ENCODE data around the gene DRAM2. TPM values are rescaled to one million over a fixed set of nuclear protein-coding genes. Genes with fewer than 3 reads are reported as not detected.

Gene DRAM2
- total and polyA plus RNA-seq, 2 donors (not counting 1 experiment from before 2014, with no cell fraction given): 75.8 to 107 TPM

DNA sequence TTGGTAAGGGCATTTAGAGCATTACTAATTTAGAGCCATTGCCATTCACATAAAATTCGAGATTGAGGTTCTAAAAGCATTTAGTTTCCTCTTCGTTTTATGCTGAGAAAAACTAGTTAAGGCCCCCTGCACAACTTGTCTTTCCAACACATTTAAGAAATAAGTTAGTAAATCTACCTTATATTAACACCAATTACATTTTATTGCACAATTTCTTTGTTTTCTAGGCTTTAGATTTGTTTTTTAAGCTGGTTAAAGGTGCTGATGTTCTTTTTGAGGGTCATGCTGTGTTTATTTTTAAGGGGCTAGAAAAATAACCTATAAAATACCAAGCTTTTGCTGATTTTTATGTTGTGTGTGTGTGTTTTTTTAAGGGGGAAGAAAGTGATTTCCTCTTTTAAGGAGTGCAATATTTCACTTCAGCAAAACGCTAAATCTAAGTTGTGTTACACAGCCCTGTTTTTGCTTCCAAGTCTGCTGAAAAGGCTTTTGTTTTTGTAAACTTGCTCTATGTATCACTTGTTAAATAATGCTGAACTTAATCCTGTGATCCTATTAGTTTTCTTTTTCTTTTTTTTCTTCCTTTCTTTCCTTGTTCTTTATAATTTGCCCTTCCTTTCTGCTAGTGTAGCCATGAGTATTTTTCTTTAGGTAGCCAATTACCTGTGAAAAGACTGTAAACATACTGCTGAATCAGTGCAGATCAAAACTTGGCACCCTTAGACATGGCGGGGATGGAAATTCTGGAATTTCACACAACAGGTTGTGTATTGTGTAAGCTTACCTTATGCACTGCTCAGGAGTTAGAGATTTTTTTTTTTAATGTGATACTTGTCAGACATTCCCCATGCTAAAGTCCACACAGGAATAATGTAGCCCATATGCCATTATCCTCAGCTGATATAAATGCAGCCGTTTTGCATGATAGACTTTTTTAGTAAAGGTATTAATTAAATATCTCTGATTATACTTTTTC is 1.6 kb upstream of the DRAM2 start:
- Histone ChIP-seq H3K9ac (ENCODE audit: insufficient read depth, low read length) (no peak overlapping the region), H4K20me1 (ENCODE audit: control insufficient read depth, extremely low read depth, insufficient read depth, low read length) (no peaks in the 10 kb centered on the region), H3K4me3 (replicated peaks in 1 of 4; ENCODE audit: control extremely low read depth in 1 of 4, insufficient read depth in 1 of 4, low read depth in 3 of 4, low read length in 4 of 4) (peak overlapping the region; percentile 94 to 97 (median 97)), H3K4me2 (ENCODE audit: extremely low read depth, insufficient read depth, low read length) (peak overlapping the region; percentile 76), H3K79me2 (ENCODE audit: control insufficient read depth, insufficient read depth, low read length) (peaks cover 58% of the 10 kb centered on the region), H3K27me3 (ENCODE audit: control insufficient read depth, insufficient read depth, low read length) (no peaks in the 10 kb centered on the region), H3K36me3 (ENCODE audit: control insufficient read depth, insufficient read depth, low read length) (peaks cover 4% of the 10 kb centered on the region), H3K27ac (ENCODE audit: insufficient read depth, low read length) (no peak overlapping the region), H3K9me3 (ENCODE audit: control insufficient read depth, insufficient read depth, low read depth, low read length) (no peaks in the 10 kb centered on the region), H3K4me1 (ENCODE audit: control insufficient read depth, extremely low read depth, insufficient read depth, low read length) (no peaks in the 10 kb centered on the region), H2AFZ (ENCODE audit: low read length) (no peak overlapping the region)
- TF ChIP-seq, protein P1, sequence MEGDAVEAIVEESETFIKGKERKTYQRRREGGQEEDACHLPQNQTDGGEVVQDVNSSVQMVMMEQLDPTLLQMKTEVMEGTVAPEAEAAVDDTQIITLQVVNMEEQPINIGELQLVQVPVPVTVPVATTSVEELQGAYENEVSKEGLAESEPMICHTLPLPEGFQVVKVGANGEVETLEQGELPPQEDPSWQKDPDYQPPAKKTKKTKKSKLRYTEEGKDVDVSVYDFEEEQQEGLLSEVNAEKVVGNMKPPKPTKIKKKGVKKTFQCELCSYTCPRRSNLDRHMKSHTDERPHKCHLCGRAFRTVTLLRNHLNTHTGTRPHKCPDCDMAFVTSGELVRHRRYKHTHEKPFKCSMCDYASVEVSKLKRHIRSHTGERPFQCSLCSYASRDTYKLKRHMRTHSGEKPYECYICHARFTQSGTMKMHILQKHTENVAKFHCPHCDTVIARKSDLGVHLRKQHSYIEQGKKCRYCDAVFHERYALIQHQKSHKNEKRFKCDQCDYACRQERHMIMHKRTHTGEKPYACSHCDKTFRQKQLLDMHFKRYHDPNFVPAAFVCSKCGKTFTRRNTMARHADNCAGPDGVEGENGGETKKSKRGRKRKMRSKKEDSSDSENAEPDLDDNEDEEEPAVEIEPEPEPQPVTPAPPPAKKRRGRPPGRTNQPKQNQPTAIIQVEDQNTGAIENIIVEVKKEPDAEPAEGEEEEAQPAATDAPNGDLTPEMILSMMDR (conservative IDR thresholded peaks at IDR 0.05 in 1 of 2, IDR thresholded peaks at IDR 0.05 in 1 of 2; ENCODE audit: low read depth in 1 of 2, low read length in 2 of 2): no peak
- no peak for TF ChIP-seq EZH2 (IDR thresholded peaks at IDR 0.05; ENCODE audit: low read length, missing control alignments)
- DNase-seq (ENCODE audit: low read depth in 2 of 2): no peak

DNA sequence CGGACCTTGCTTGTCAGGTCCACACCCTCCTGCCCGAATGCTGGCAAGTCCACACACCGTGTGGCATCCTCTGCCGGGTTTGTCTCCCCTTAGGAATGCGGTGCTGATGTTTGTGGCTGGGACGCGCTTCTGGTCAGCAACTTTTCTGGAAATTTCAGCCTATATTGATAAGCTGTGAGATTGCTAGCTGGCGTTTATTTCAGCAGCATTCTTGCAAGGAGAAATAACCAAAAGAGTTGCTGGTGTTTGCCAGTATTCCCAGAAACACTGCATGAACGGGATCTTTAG is 731 bp upstream of the DRAM2 start:
- Histone ChIP-seq H3K4me2 (ENCODE audit: extremely low read depth, insufficient read depth, low read length) (peak overlapping the region; percentile 76), H4K20me1 (ENCODE audit: control insufficient read depth, extremely low read depth, insufficient read depth, low read length) (no peaks in the 10 kb centered on the region), H2AFZ (ENCODE audit: low read length) (peak overlapping the region; percentile 94), H3K79me2 (ENCODE audit: control insufficient read depth, insufficient read depth, low read length) (peaks cover 54% of the 10 kb centered on the region), H3K4me1 (ENCODE audit: control insufficient read depth, extremely low read depth, insufficient read depth, low read length) (no peaks in the 10 kb centered on the region), H3K9me3 (ENCODE audit: control insufficient read depth, insufficient read depth, low read depth, low read length) (no peaks in the 10 kb centered on the region), H3K9ac (ENCODE audit: insufficient read depth, low read length) (peak overlapping the region; percentile 77), H3K27ac (ENCODE audit: insufficient read depth, low read length) (peak overlapping the region; percentile 79), H3K27me3 (ENCODE audit: control insufficient read depth, insufficient read depth, low read length) (no peaks in the 10 kb centered on the region), H3K36me3 (ENCODE audit: control insufficient read depth, insufficient read depth, low read length) (peaks cover 5% of the 10 kb centered on the region), H3K4me3 (replicated peaks in 1 of 4; ENCODE audit: control extremely low read depth in 1 of 4, insufficient read depth in 1 of 4, low read depth in 3 of 4, low read length in 4 of 4) (peak overlapping the region; percentile 94 to 97 (median 97))
- TF ChIP-seq, protein P1 (conservative IDR thresholded peaks at IDR 0.05 in 1 of 2, IDR thresholded peaks at IDR 0.05 in 1 of 2; ENCODE audit: low read depth in 1 of 2, low read length in 2 of 2): no peak
- TF ChIP-seq EZH2 (IDR thresholded peaks at IDR 0.05; ENCODE audit: low read length, missing control alignments): no peak
- DNase-seq (ENCODE audit: low read depth in 2 of 2): peak; percentile 38 to 73

DNA sequence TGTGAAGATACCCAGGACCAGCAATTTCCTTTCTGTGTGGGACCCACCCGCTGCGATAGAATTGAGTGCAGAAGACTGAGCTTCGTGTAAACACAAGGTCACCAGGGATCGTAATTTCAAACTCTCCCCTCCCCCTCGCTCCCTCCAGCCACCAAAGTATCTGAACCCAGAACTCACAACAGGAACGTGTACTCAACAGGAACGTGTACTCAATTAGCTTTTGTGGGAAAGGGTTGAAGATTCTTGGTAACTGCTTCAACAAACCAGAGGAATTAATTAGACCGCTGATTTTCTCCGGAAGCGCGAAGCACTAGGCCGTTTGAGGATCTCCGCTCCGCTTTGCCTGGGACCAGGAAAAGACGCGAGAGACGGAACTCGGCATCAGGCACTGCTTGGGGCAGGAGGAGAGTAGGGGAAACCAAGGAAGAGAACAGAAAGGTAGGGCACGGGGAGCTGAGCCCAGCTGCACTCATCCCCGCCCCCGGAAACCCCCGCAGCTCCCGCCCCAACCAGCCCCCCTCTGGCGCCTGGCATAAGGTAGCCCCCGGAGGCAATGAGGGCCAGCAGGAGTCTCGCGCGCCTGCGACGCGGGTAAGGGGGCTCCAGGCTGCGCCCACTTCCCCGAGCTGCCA is 453 bp downstream of the DRAM2 start:
- TF ChIP-seq, protein P1 (conservative IDR thresholded peaks at IDR 0.05 in 1 of 2, IDR thresholded peaks at IDR 0.05 in 1 of 2; ENCODE audit: low read depth in 1 of 2, low read length in 2 of 2): no peak
- TF ChIP-seq EZH2 (IDR thresholded peaks at IDR 0.05; ENCODE audit: low read length, missing control alignments): no peak

More for the DNA sequence above, 453 bp downstream of the DRAM2 start:
- H3K4me2 ChIP-seq (ENCODE audit: extremely low read depth, insufficient read depth, low read length): peak overlapping the region; percentile 85
- peaks cover 2% of the 10 kb centered on the region for H3K36me3 ChIP-seq (ENCODE audit: control insufficient read depth, insufficient read depth, low read length)
- H3K79me2 ChIP-seq (ENCODE audit: control insufficient read depth, insufficient read depth, low read length): peaks cover 47% of the 10 kb centered on the region
- no peaks in the 10 kb centered on the region for H3K4me1 ChIP-seq (ENCODE audit: control insufficient read depth, extremely low read depth, insufficient read depth, low read length)
- H3K27me3 ChIP-seq (ENCODE audit: control insufficient read depth, insufficient read depth, low read length): no peaks in the 10 kb centered on the region
- no peaks in the 10 kb centered on the region for H3K9me3 ChIP-seq (ENCODE audit: control insufficient read depth, insufficient read depth, low read depth, low read length)
- H3K9ac ChIP-seq (ENCODE audit: insufficient read depth, low read length): peak overlapping the region; percentile 77
- H3K4me3 ChIP-seq (replicated peaks in 1 of 4; ENCODE audit: control extremely low read depth in 1 of 4, insufficient read depth in 1 of 4, low read depth in 3 of 4, low read length in 4 of 4): peak overlapping the region; percentile 94 to 97 (median 97)
- peak overlapping the region; percentile 94 for H2AFZ ChIP-seq (ENCODE audit: low read length)
- peak overlapping the region; percentile 79 for H3K27ac ChIP-seq (ENCODE audit: insufficient read depth, low read length)
- DNase-seq (ENCODE audit: low read depth in 2 of 2): peak; percentile 61 to 68
- H4K20me1 ChIP-seq (ENCODE audit: control insufficient read depth, extremely low read depth, insufficient read depth, low read length): no peaks in the 10 kb centered on the region

All from fibroblast of lung (primary cell).